ENCODE measurements around the gene SARM1.
"Not testable (repeated sequence)": the region's sequence is repeated elsewhere in the genome, so short reads cannot be mapped to it uniquely, and the experiment has no call there.

Gene SARM1

DNA sequence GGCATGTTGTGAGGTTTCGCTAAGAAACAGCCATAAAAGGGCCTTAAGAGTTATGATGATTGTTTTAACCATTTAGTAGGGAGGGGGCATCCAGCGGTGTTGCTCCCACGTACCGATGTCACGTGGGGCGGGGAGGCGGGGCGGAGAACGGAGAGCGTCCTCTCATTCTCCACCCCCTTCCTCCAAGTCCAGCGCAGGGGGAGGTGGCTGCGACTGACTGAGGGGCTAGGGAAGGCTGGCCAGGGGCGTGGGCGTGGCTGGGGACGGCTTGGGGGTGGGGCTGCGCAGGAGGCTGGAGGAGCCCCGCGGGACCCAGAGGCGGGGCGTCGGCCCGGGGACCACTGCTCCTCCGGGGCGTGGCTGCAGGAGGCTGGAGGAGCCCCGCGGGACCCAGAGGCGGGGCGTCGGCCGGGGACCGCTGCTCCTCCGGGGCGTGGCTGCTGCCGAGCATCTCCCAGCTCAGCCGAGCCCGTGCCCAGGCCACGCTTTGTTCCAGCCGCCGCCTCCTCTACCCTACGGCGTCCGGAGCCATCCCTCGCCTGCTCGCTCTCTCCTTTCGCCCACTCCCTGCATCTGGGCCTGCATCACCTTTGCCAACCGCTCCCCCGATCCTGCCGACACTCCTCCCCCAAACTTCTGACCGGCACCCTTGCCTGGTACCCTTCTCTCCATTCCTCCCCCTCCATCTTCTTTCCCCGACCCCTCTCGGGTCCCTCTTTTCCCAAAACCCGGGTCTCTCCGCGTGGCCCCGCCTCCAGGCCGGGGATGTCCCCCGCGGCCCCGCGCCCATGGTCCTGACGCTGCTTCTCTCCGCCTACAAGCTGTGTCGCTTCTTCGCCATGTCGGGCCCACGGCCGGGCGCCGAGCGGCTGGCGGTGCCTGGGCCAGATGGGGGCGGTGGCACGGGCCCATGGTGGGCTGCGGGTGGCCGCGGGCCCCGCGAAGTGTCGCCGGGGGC lies at the start of gene SARM1:
TSS of gene SARM1 (plus strand) at position 450 of the 958 bp plus-strand sequence. CDS start at position 789, 339 bp downstream.
- DNase-seq (ENCODE audit: low read depth in 2 of 3, low spot score in 2 of 3), result peak; percentile 76 to 80 (median 78)

DNA sequence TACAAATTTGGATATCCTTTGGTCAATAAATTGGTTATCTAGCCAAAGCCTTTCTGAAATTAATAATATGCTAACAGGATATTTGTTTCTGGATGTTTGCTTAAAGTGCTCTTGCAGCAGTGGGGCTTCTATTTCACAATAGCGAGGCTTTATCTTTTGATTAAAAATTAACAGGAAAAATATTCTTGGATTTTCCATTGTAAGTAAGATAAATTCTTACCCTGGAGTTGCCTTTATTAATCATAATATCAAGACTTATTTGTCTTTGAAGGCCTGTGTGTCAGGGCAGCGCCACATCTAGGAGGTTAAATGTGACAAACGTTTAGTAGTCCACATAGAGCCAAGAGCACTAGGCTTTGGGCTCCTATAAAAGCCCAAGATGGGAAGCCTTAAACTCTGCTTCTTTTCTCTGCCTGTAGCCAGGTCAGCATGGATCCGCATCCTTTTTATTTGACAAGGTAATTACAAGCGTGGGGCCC lies 47.2 kb upstream of the SARM1 start:
- no peak for DNase-seq (ENCODE audit: low read depth in 2 of 3, low spot score in 2 of 3)

- no peak for DNase-seq (ENCODE audit: low read depth in 2 of 3, low spot score in 2 of 3)
Measured at GRCh38 chr17:28324781-28325180, 46.7 kb upstream of the SARM1 start.

- no peak for DNase-seq (ENCODE audit: low read depth in 2 of 3, low spot score in 2 of 3)
Measured at GRCh38 chr17:28325211-28325610, 46.3 kb upstream of the SARM1 start.

- DNase-seq (ENCODE audit: low read depth in 2 of 3, low spot score in 2 of 3), result no peak
Measured at GRCh38 chr17:28326114-28326513, 45.4 kb upstream of the SARM1 start.

GRCh38 chr17:28327031-28327607 lies 44.4 kb upstream of the SARM1 start:
- no peak for DNase-seq (ENCODE audit: low read depth in 2 of 3, low spot score in 2 of 3)

GRCh38 chr17:28327709-28328108 lies 43.8 kb upstream of the SARM1 start:
- DNase-seq (ENCODE audit: low read depth in 2 of 3, low spot score in 2 of 3), result no peak

DNA sequence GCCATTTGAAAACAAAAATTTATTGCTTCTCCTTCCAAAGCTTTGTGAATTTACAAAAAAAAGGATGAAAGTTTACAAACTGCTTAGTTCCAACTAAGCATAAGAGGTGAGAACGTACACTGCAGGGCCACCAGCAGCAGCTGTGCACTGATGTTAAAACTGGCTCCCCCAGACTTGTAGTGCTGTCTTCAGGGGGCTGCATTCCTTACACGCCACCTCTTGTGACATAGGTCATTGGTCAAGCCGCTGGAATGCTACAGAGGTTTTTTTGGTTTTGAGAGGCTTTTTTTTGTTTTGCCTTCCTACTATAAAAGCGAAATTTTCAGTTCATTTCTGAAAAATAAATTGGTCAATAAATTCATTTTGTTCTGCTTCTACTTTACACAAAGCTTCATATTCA lies 43.2 kb upstream of the SARM1 start:
- DNase-seq (ENCODE audit: low read depth in 2 of 3, low spot score in 2 of 3), result no peak

DNA sequence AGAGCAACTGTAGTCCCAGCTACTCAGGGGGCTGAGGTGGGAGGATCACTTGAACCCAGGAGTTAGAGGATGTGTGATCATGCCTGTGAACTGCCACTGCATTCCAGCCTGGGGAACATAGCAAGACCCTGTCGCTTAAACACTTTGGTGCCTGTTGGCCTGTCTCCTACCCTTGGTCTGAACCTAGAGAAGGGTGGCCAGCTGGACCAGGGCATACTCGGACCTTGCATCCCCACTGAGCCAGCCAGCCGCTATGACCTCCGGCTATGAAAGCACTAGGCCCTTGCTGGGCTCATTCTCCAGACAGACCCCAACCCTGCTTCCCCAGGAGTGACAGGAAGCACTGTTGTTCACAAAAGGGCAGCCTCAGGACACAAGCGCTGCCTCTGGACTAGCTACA lies 40.8 kb upstream of the SARM1 start:
- DNase-seq (ENCODE audit: low read depth in 2 of 3, low spot score in 2 of 3), result no peak

- DNase-seq (ENCODE audit: low read depth in 2 of 3, low spot score in 2 of 3), result no peak
Measured at GRCh38 chr17:28331891-28332420, 39.5 kb upstream of the SARM1 start.

DNA sequence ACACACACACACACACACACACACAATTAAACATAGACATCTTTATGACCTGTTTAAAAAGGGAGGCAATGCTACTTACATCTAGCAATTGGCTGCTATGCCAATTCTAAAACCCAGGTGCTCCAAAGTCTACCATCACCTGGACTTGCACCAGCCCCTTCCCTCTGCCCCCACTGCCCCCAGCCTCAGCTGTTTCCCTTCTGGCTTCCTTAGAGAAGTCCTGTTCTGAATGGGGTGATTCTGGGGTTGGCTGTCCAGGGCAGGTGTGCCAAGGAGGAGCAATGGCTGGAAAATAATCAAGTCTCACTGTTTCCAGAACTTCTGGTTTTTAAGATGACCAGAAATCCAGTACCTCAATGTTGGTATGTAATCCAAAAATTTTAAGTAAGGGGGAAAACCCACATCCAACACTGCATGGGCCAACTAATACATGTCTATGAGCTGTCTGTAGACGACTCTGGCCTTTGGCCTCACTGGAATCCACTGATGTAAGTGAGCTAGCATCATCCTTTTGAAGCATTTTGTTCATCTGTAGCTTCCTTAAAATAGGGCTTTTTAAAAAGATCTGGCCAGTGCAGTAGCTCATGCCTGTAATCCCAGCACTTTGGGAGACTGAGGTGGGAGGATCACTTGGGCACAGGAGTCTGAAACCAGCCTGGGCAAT lies 38.3 kb upstream of the SARM1 start:
- DNase-seq (ENCODE audit: low read depth in 2 of 3, low spot score in 2 of 3), result no peak

GRCh38 chr17:28334171-28334570 lies 37.3 kb upstream of the SARM1 start:
- no peak for DNase-seq (ENCODE audit: low read depth in 2 of 3, low spot score in 2 of 3)

DNA sequence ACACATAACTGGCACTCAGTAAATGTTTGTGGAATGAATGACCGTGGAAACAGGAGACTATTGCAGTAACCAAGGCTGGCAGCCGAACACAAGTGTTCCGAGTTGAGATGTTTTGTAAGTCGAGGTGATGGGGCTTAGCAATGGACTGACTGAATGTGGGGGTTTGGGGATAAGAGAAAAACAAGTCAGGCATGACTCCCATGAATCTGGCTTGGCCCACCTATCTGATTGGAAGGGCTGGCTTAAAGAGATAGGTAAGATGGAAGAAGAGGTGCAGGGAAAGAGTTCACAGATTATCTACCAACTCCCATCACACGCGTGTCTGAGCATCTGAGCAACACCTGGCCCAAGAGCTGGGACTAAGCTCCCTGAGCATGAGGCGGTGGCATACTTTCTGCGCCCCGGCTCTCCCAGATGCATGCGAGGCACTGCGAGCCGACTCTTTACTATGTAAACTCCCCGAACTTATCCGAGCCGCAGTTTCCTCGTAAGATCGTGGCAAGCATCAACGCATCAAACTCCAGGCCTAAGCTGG lies 36.8 kb upstream of the SARM1 start:
- no peak for DNase-seq (ENCODE audit: low read depth in 2 of 3, low spot score in 2 of 3)

- DNase-seq (ENCODE audit: low read depth in 2 of 3, low spot score in 2 of 3), result peak; percentile 73 to 94 (median 88)
Measured at GRCh38 chr17:28335201-28335958, 36.1 kb upstream of the SARM1 start, which contains the start of the genes IFT20 and TNFAIP1. Gene IFT20, minus strand, starts transcription at chr17:28335472. Its CDS starts 3,487 bp downstream, at chr17:28331985. Gene TNFAIP1, plus strand, starts transcription at chr17:28335761. Its CDS starts 3,761 bp downstream, at chr17:28339522.

DNA sequence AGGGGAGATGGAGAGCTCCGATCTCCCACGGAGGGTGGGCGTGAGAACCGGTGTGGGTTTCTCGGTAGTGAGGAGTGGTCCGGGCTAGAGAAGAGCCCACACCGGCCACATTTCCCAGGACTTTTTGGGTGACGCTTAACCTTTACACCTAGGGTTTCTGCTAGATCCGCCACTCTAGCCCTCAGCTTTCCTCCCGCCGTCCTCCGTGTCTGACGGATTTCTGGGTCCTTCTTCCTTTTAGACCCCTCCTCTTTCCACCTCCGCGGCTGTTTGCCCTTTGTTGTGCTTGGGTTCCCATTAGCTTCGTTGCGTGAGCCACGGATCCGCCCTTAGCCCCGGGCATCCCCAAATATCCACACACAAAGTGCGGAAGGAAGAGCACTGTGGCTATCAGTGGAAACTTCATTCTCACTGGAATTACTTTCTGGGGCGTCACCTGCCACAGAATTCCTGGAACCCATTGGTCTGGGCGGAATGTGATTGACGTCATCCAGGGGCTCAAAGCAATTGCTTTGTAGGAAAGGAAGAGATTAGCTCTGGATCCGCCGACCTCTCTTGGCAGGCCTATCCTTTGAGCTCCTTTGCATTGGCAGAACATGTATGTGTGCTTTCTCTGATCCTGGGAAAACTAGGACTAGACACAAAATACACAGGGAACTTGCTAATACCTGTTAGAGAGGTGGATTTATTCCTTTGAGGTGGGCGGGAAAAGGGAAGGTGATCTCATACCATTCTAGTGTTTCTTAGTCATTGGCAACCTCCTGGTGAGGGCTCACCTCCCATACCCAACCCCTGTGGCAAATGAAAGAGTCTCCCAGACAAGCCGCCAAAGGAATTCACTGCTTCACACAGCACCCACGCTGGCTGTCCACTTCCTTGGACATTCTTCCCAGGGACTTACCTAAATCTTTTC lies 35.3 kb upstream of the SARM1 start:
- no peak for DNase-seq (ENCODE audit: low read depth in 2 of 3, low spot score in 2 of 3)

- DNase-seq (ENCODE audit: low read depth in 2 of 3, low spot score in 2 of 3), result no peak
Measured at GRCh38 chr17:28338056-28338768, 33.3 kb upstream of the SARM1 start.

DNA sequence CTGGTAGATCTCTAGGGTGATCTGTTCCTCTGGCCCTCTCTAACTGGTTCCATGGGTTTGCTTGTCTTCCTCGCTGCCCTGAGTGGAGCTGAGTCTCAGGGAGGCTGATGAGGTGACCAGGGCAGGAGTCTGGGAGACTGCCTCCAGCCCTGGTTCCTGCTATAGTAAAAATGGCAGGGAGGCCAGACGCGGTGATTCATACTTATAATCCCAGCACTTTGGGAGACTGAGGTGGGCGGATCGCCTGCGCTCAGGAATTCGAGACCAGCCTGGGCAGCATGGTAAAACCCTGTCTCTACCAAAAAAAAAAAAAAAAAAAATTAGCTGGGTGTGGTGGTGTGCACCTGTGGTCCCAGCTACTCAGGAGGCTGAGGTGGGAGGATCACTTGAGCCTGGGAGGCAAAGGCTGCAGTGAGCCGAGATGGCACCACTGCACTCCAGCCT lies 32.7 kb upstream of the SARM1 start:
- not testable (repeated sequence) for DNase-seq (ENCODE audit: low read depth in 2 of 3, low spot score in 2 of 3)

- DNase-seq (ENCODE audit: low read depth in 2 of 3, low spot score in 2 of 3), result no peak
Measured at GRCh38 chr17:28339431-28339830, 32.1 kb upstream of the SARM1 start.
